Upper lobe of left lung (tissue), 6 donors: ENCODE data around the gene MFAP4. TPM values are rescaled to one million over a fixed set of nuclear protein-coding genes. Genes with fewer than 3 reads are reported as not detected.

Experiments used
- ATAC-seq, 2 donors: fragments of 200-7000 bp; cut with Tn5 transposase; one replicate each; pipeline ENCODE4 v1.9.1; 2022; ENCODE audit warnings: mild to moderate bottlenecking in 2 of 2, moderate library complexity in 2 of 2; ENCODE audit not compliant: low FRiP score in 2 of 2
- DNase-seq, 2 donors: peaks; one replicate each; pipeline ENCODE4 v3.0.0-alpha.2; 2019 to 2020
- H3K27ac ChIP-seq, 4 donors: fragments of 200-600 bp; sonication (generic); one replicate each; pipeline ENCODE4 v1.5.1; 2016 to 2019
- H3K27me3 ChIP-seq, 4 donors: fragments of 200-600 bp; sonication (generic); one replicate each; pipeline ENCODE4 v1.5.1; 2017 to 2019
- H3K36me3 ChIP-seq, 4 donors: fragments of 200-600 bp; sonication (generic); one replicate each; pipeline ENCODE4 v1.5.1; 2016 to 2019
- H3K4me1 ChIP-seq, 4 donors: fragments of 200-600 bp; sonication (generic); one replicate each; pipeline ENCODE4 v1.5.1; 2018 to 2019
- H3K4me3 ChIP-seq, 4 donors: fragments of 200-600 bp; sonication (generic); one replicate each; pipeline ENCODE4 v1.5.1; 2017 to 2019; ENCODE audit warnings: mild to moderate bottlenecking in 2 of 4, moderate library complexity in 1 of 4
- H3K9me3 ChIP-seq, 4 donors: fragments of 200-600 bp; sonication (generic); one replicate each; pipeline ENCODE4 v1.5.1; 2018 to 2019
- EP300 ChIP-seq, 4 donors: sonication (generic); formaldehyde crosslinking; IDR thresholded peaks; one replicate each; pipeline ENCODE4 v1.5.1; 2017; ENCODE audit warnings: antibody characterized with exemption in 4 of 4, control low read depth in 2 of 4
- POLR2A ChIP-seq, 4 donors: fragments of 450-650 bp; IDR thresholded peaks; one replicate each; pipeline ENCODE4 v1.5.1; 2016 to 2017; ENCODE audit warnings: antibody characterized with exemption in 4 of 4, mild to moderate bottlenecking in 2 of 4
- POLR2AphosphoS5 ChIP-seq, 2 donors: sonication (generic); formaldehyde crosslinking; IDR thresholded peaks; one replicate each; pipeline ENCODE4 v1.5.1; 2017; ENCODE audit warnings: antibody characterized with exemption in 2 of 2
- WGBS, 2 donors: methylation state at CpG; one replicate each; pipeline ENCODE4 v1.1.5; 2017 to 2018; 5-methylcytosine and 5-hydroxymethylcytosine counted together
- total RNA-seq, 6 donors: library from RNA; depleted of rRNA in 4 of 6; stranded (reverse); fragments of >200 nt in 4 of 6; gene quantifications; one replicate each; pipeline versions ENCODE4 v1.1.0 to v1.2.1, GENCODE V29; 2016 to 2021
- TF ChIP-seq, protein P1 (sequence below), 6 experiments: fragments of 450-650 bp in 4 of 6; fragments of 200-600 bp in 2 of 6; sonication (generic) in 2 of 6; IDR thresholded peaks; one replicate each; pipeline ENCODE4 v1.5.1; 2016 to 2019; ENCODE audit warnings: antibody characterized with exemption in 6 of 6
- donor health status: DM: no; HTN: no; CAD: no; lungs with moderate emphysema.
- donor health status: DM: no; HTN: yes; CAD: no; lungs with severe emphysema.

MFAP4 gene
- total RNA-seq, 6 donors from 2014 or later: 24.1 to 280 (median 175) TPM

GRCh38 chr17:19343671-19344151 lies 43.3 kb downstream of the MFAP4 start:
- no peaks in the 10 kb centered on the region for H3K27me3 ChIP-seq
- no peaks in the 10 kb centered on the region for H3K36me3 ChIP-seq
- H3K27ac ChIP-seq: no peak overlapping the region
- ATAC-seq (no peak), DNase-seq (no peak)
- no peaks in the 10 kb centered on the region for H3K9me3 ChIP-seq
- no peak overlapping the region for H3K4me3 ChIP-seq
- TF ChIP-seq POLR2A (IDR thresholded peaks at IDR 0.05) (no peak), EP300 (IDR thresholded peaks at IDR 0.05) (no peak), POLR2AphosphoS5 (IDR thresholded peaks at IDR 0.05) (no peak)
- TF ChIP-seq, protein P1, sequence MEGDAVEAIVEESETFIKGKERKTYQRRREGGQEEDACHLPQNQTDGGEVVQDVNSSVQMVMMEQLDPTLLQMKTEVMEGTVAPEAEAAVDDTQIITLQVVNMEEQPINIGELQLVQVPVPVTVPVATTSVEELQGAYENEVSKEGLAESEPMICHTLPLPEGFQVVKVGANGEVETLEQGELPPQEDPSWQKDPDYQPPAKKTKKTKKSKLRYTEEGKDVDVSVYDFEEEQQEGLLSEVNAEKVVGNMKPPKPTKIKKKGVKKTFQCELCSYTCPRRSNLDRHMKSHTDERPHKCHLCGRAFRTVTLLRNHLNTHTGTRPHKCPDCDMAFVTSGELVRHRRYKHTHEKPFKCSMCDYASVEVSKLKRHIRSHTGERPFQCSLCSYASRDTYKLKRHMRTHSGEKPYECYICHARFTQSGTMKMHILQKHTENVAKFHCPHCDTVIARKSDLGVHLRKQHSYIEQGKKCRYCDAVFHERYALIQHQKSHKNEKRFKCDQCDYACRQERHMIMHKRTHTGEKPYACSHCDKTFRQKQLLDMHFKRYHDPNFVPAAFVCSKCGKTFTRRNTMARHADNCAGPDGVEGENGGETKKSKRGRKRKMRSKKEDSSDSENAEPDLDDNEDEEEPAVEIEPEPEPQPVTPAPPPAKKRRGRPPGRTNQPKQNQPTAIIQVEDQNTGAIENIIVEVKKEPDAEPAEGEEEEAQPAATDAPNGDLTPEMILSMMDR (IDR thresholded peaks at IDR 0.05): no peak
- peaks cover 0 to 13% (median 2%) of the 10 kb centered on the region in 4 donors for H3K4me1 ChIP-seq
- WGBS, 2 donors: 91% methylated on average over 11 of the region's 13 CpGs; no CpG with 5 or more reads in 1 of the 2 donors

DNA sequence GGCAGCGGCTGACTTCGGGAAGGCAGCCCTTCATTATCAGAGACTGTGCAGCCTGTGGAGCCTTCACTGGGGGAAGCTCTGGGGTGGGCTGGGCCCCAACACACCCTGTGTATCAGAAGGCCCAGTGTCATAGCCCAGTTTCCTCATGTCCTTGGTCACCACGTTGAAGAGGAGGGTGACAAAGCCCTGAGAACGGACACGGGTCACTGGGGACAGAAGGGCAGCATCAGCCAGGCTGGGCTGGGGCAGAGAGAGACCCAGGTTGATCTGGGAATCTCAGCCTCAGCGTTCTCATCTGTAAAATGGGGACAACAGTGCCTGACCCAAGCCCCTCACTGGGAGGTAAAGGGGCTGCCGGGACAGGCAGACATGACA lies 43.7 kb downstream of the MFAP4 start:
- ATAC-seq (no peak), DNase-seq (peak in 1 of 2 donors; percentile 11)
- H3K9me3 ChIP-seq: no peaks in the 10 kb centered on the region
- H3K36me3 ChIP-seq: no peaks in the 10 kb centered on the region
- H3K27ac ChIP-seq: no peak overlapping the region
- TF ChIP-seq POLR2A (IDR thresholded peaks at IDR 0.05) (no peak), EP300 (IDR thresholded peaks at IDR 0.05) (no peak), POLR2AphosphoS5 (IDR thresholded peaks at IDR 0.05) (no peak)
- TF ChIP-seq, protein P1 (IDR thresholded peaks at IDR 0.05): no peak
- no peaks in the 10 kb centered on the region for H3K27me3 ChIP-seq
- 84 to 90% methylated on average over 2 to 7 of the region's 7 CpGs for WGBS, 2 donors
- H3K4me3 ChIP-seq: no peak overlapping the region
- peaks cover 0 to 13% (median 3%) of the 10 kb centered on the region in 4 donors for H3K4me1 ChIP-seq

GRCh38 chr17:19342611-19343255 lies 44.3 kb downstream of the MFAP4 start:
- Histone ChIP-seq H3K4me1 (peaks cover 5 to 13% (median 8%) of the 10 kb centered on the region in 4 donors), H3K36me3 (no peaks in the 10 kb centered on the region), H3K9me3 (no peaks in the 10 kb centered on the region), H3K27ac (no peak overlapping the region), H3K27me3 (no peaks in the 10 kb centered on the region), H3K4me3 (no peak overlapping the region)
- ATAC-seq: no peak
- whole genome bisulfite sequencing, 2 donors: 65 to 73% methylated on average over 5 to 7 of the region's 7 CpGs
- TF ChIP-seq POLR2AphosphoS5 (IDR thresholded peaks at IDR 0.05) (no peak), EP300 (IDR thresholded peaks at IDR 0.05) (no peak), POLR2A (IDR thresholded peaks at IDR 0.05) (no peak)
- TF ChIP-seq, protein P1 (IDR thresholded peaks at IDR 0.05): no peak
- peak in 1 of 2 donors; percentile 17 for DNase-seq

- DNase-seq (peak in 1 of 2 donors; percentile 20), ATAC-seq (no peak)
- no peaks in the 10 kb centered on the region for H3K36me3 ChIP-seq
- no peaks in the 10 kb centered on the region for H3K27me3 ChIP-seq
- no peak overlapping the region for H3K4me3 ChIP-seq
- no peak overlapping the region for H3K27ac ChIP-seq
- H3K4me1 ChIP-seq: peaks cover 11 to 19% (median 12%) of the 10 kb centered on the region in 4 donors
- 60 to 70% methylated on average over 20 of the region's 20 CpGs for WGBS, 2 donors
- no peaks in the 10 kb centered on the region for H3K9me3 ChIP-seq
- TF ChIP-seq POLR2AphosphoS5 (IDR thresholded peaks at IDR 0.05) (no peak), EP300 (IDR thresholded peaks at IDR 0.05) (no peak), POLR2A (IDR thresholded peaks at IDR 0.05) (no peak)
- TF ChIP-seq, protein P1 (IDR thresholded peaks at IDR 0.05): no peak
These were observed 45.1 kb downstream of the MFAP4 start for GRCh38 chr17:19341641-19342610.
